ENCODE data around the gene RELL2.

Gene RELL2, protein sequence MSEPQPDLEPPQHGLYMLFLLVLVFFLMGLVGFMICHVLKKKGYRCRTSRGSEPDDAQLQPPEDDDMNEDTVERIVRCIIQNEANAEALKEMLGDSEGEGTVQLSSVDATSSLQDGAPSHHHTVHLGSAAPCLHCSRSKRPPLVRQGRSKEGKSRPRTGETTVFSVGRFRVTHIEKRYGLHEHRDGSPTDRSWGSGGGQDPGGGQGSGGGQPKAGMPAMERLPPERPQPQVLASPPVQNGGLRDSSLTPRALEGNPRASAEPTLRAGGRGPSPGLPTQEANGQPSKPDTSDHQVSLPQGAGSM

DNA sequence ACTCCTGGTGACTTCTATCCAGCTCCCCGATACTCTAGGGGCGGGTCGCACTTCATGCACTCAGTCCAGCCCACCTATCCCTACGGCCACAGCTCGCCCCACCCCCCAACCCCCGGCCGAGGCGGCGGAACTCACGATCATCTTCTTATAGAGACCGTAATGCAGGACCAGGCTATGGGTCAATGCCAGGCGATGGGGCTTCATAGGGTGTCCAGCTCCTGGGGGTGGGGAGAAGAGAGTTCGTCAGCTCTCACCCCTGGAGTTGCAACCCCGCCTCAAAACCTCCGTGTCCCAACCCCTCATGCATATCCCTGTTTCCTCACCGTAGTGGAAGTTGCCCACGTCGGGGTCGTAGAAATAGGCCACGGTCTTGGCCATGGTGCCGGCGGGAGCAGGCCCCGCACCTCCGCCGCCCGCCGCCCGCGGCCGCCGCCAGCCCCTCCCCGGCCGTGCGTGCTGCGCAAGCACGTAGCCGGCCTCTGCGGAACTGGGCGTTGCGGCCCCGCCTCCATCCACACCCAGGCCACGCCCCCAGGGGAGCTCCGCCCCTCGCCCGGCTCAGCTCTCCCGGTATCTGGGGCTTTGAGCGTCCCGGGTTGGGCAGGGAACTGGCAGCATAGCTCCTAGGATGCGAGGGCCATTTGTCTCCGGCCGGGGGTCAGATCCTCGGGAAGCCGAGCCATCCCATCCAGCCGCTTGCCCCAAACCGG, at the start of gene RELL2, which contains the start of gene HDAC3:
Gene RELL2, plus strand, starts transcription at position 585 of the 710 bp plus-strand sequence. CDS start 1,229 bp downstream, outside the sequence.
Gene HDAC3, minus strand, starts transcription at position 437 of the 710 bp plus-strand sequence. Its CDS starts 59 bp downstream, at position 378.
- Histone ChIP-seq H3K36me3 (ENCODE audit: low read depth) (peaks cover 29% of the 10 kb centered on the region), H3K27me3 (ENCODE audit: insufficient read depth, poor library complexity, severe bottlenecking) (no peaks in the 10 kb centered on the region), H3K27ac (ENCODE audit: poor library complexity, severe bottlenecking) (peak within 1 kb of the TSS; percentile 38), H3K4me3 (ENCODE audit: severe bottlenecking) (peak within 1 kb of the TSS; percentile 71), H3K4me1 (ENCODE audit: insufficient read depth, poor library complexity, severe bottlenecking) (peaks cover 5% of the 10 kb centered on the region), H3K9me3 (ENCODE audit: severe bottlenecking) (no peaks in the 10 kb centered on the region)
- TF ChIP-seq, protein P1, sequence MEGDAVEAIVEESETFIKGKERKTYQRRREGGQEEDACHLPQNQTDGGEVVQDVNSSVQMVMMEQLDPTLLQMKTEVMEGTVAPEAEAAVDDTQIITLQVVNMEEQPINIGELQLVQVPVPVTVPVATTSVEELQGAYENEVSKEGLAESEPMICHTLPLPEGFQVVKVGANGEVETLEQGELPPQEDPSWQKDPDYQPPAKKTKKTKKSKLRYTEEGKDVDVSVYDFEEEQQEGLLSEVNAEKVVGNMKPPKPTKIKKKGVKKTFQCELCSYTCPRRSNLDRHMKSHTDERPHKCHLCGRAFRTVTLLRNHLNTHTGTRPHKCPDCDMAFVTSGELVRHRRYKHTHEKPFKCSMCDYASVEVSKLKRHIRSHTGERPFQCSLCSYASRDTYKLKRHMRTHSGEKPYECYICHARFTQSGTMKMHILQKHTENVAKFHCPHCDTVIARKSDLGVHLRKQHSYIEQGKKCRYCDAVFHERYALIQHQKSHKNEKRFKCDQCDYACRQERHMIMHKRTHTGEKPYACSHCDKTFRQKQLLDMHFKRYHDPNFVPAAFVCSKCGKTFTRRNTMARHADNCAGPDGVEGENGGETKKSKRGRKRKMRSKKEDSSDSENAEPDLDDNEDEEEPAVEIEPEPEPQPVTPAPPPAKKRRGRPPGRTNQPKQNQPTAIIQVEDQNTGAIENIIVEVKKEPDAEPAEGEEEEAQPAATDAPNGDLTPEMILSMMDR (IDR thresholded peaks at IDR 0.05; ENCODE audit: poor library complexity, severe bottlenecking), result no peak
- DNase-seq (ENCODE audit: low spot score) (peak; percentile 96), ATAC-seq (ENCODE audit: low read depth) (peak; percentile 83)

DNA sequence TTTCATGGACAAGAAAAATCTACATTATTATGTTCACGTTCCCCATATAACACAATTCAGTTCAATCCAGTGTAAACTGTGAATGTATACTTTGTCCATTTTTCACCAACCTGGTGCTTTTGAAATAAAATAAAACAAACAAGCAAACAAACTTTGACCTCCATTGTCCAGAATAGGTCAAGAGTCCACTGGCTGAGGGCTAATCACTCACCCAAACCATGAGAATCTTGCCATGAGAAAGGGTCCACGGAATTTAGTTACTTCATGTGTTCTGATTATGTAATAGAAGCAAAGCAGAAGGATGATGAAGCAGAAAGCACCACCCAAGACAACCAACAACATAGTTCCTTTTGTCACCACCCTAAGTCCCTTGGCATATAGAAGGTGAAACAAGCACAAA, 46.7 kb upstream of the RELL2 start:
- H3K27ac ChIP-seq (ENCODE audit: poor library complexity, severe bottlenecking), result no peak overlapping the region
- DNase-seq (ENCODE audit: low spot score) (no peak), ATAC-seq (ENCODE audit: low read depth) (no peak)
- H3K27me3 ChIP-seq (ENCODE audit: insufficient read depth, poor library complexity, severe bottlenecking), result no peaks in the 10 kb centered on the region
- H3K9me3 ChIP-seq (ENCODE audit: severe bottlenecking), result no peaks in the 10 kb centered on the region
- TF ChIP-seq, protein P1 (IDR thresholded peaks at IDR 0.05; ENCODE audit: poor library complexity, severe bottlenecking), result no peak
- no peak overlapping the region for H3K4me3 ChIP-seq (ENCODE audit: severe bottlenecking)
- peaks cover 84% of the 10 kb centered on the region for H3K36me3 ChIP-seq (ENCODE audit: low read depth)
- no peaks in the 10 kb centered on the region for H3K4me1 ChIP-seq (ENCODE audit: insufficient read depth, poor library complexity, severe bottlenecking)

DNA sequence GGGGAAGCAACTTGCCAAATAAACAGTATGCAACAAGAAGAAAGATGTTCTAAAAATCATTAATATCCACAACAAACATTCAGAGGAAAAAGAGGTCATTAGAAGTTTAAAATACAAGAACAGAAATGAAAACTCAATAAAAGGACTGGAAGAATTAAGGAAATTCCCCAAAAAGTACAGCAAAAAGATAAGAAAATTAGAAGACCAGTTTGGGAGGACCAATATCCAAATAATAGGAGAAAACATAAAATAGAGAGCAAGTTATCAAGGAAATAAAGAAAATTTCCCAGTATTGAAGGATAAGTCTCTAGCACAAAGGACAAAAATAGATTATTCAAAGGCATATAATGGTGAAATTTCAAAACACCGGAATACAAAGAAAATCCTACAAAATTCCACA, 39.9 kb upstream of the RELL2 start:
- ATAC-seq (ENCODE audit: low read depth), result no peak
- Histone ChIP-seq H3K4me3 (ENCODE audit: severe bottlenecking) (no peak overlapping the region), H3K27me3 (ENCODE audit: insufficient read depth, poor library complexity, severe bottlenecking) (no peaks in the 10 kb centered on the region), H3K9me3 (ENCODE audit: severe bottlenecking) (no peaks in the 10 kb centered on the region), H3K36me3 (ENCODE audit: low read depth) (peaks cover 60% of the 10 kb centered on the region), H3K4me1 (ENCODE audit: insufficient read depth, poor library complexity, severe bottlenecking) (peaks cover 7% of the 10 kb centered on the region), H3K27ac (ENCODE audit: poor library complexity, severe bottlenecking) (peak overlapping the region; percentile 11)
- no peak for DNase-seq (ENCODE audit: low spot score)
- TF ChIP-seq, protein P1 (IDR thresholded peaks at IDR 0.05; ENCODE audit: poor library complexity, severe bottlenecking), result no peak

DNA sequence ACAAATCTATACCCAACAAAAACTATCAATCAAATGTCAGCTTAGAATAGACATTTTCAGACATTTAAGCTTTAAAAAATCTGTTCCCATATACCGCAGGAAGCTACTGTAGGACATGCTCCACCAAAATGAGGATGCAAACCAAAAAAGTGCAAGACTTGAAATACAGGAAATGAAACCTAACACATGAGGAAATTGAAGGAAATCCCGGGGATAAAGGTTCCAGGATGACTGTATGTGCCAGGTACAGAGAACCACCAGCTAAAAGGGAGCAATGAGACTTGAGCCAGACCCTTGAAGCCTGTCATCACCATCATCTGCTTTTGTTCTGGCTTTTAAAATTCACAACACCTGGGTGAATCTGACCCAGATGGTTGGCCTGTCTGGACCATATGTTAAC, 39.4 kb upstream of the RELL2 start:
- peaks cover 7% of the 10 kb centered on the region for H3K4me1 ChIP-seq (ENCODE audit: insufficient read depth, poor library complexity, severe bottlenecking)
- no peak overlapping the region for H3K4me3 ChIP-seq (ENCODE audit: severe bottlenecking)
- H3K9me3 ChIP-seq (ENCODE audit: severe bottlenecking), result no peaks in the 10 kb centered on the region
- H3K36me3 ChIP-seq (ENCODE audit: low read depth), result peaks cover 58% of the 10 kb centered on the region
- DNase-seq (ENCODE audit: low spot score), result no peak
- H3K27ac ChIP-seq (ENCODE audit: poor library complexity, severe bottlenecking), result peak overlapping the region; percentile 11
- no peaks in the 10 kb centered on the region for H3K27me3 ChIP-seq (ENCODE audit: insufficient read depth, poor library complexity, severe bottlenecking)
- TF ChIP-seq, protein P1 (IDR thresholded peaks at IDR 0.05; ENCODE audit: poor library complexity, severe bottlenecking), result no peak
- ATAC-seq (ENCODE audit: low read depth), result peak; percentile 33; the same call in 2 of the 3 replicates
